HepG2 (cell line): ENCODE results near the gene PCIF1.

Experiments used
- ARNTL ChIP-seq: sonication (generic); formaldehyde crosslinking; IDR thresholded peaks from 2 replicates; pipeline ENCODE4 v1.4.0; 2020; ENCODE audit warnings: mild to moderate bottlenecking, missing genetic modification reagents
- BCL3 ChIP-seq: sonication (generic); formaldehyde crosslinking; IDR thresholded peaks from 2 replicates; pipeline ENCODE4 v1.5.1; 2020; ENCODE audit warnings: mild to moderate bottlenecking, missing genetic modification reagents, moderate library complexity
- EHMT2 ChIP-seq: fragments of 200-600 bp; sonication (generic); IDR thresholded peaks from 2 replicates; pipeline ENCODE4 v1.7.0; 2017; ENCODE audit warnings: antibody characterized with exemption, low read depth, low read length, borderline replicate concordance
- MXI1 ChIP-seq: IDR thresholded peaks from 3 replicates; pipeline ENCODE4 v1.6.1; 2012; ENCODE audit warnings: low read depth, low read length, inconsistent platforms, borderline replicate concordance
- NR2C2 ChIP-seq: sonication (generic); formaldehyde crosslinking; IDR thresholded peaks from 2 replicates; pipeline ENCODE4 v1.4.0; 2020; ENCODE audit warnings: missing genetic modification reagents, mild to moderate bottlenecking, moderate library complexity, borderline replicate concordance
- TCF12 ChIP-seq, 2 experiments: fragments of 450-650 bp in 1 of 2; sonication (generic) in 1 of 2; formaldehyde crosslinking in 1 of 2; IDR thresholded peaks; 2 replicates each; pipeline versions ENCODE4 v1.6.1 to v1.8.0; 2017 to 2022; ENCODE audit warnings: antibody characterized with exemption in 1 of 2, mild to moderate bottlenecking in 1 of 2, missing genetic modification reagents in 1 of 2, moderate library complexity in 1 of 2
- ZFX ChIP-seq: sonication (generic); formaldehyde crosslinking; IDR thresholded peaks from 2 replicates; pipeline ENCODE4 v1.4.0; 2020; ENCODE audit warnings: mild to moderate bottlenecking, low read depth, missing genetic modification reagents, moderate library complexity
- ZNF138 ChIP-seq: sonication (generic); formaldehyde crosslinking; IDR thresholded peaks from 2 replicates; pipeline ENCODE4 v1.5.0; 2020; ENCODE audit warnings: mild to moderate bottlenecking, low read depth, missing genetic modification reagents
- ZNF546 ChIP-seq: sonication (generic); formaldehyde crosslinking; conservative IDR thresholded peaks from 2 replicates; pipeline ENCODE4 v1.8.1; 2023; ENCODE audit warnings: mild to moderate bottlenecking, missing genetic modification reagents
- ZNF609 ChIP-seq: sonication (generic); formaldehyde crosslinking; IDR thresholded peaks from 2 replicates; pipeline ENCODE4 v1.4.0; 2020; ENCODE audit warnings: mild to moderate bottlenecking, missing genetic modification reagents, borderline replicate concordance
- TF ChIP-seq, protein P1 (sequence below): sonication (generic); formaldehyde crosslinking; IDR thresholded peaks from 2 replicates; pipeline ENCODE4 v1.5.0; 2020; ENCODE audit warnings: mild to moderate bottlenecking, missing genetic modification reagents, moderate library complexity
- TF ChIP-seq, protein P2 (sequence below): sonication (generic); formaldehyde crosslinking; IDR thresholded peaks from 2 replicates; pipeline ENCODE4 v1.4.0; 2020; ENCODE audit warnings: mild to moderate bottlenecking, missing genetic modification reagents

- TF ChIP-seq ZNF546 = no peak
- TF ChIP-seq ZNF138 (CRISPR knock-in tag) = no peak
- TF ChIP-seq, protein P1, sequence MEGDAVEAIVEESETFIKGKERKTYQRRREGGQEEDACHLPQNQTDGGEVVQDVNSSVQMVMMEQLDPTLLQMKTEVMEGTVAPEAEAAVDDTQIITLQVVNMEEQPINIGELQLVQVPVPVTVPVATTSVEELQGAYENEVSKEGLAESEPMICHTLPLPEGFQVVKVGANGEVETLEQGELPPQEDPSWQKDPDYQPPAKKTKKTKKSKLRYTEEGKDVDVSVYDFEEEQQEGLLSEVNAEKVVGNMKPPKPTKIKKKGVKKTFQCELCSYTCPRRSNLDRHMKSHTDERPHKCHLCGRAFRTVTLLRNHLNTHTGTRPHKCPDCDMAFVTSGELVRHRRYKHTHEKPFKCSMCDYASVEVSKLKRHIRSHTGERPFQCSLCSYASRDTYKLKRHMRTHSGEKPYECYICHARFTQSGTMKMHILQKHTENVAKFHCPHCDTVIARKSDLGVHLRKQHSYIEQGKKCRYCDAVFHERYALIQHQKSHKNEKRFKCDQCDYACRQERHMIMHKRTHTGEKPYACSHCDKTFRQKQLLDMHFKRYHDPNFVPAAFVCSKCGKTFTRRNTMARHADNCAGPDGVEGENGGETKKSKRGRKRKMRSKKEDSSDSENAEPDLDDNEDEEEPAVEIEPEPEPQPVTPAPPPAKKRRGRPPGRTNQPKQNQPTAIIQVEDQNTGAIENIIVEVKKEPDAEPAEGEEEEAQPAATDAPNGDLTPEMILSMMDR (CRISPR knock-in tag) = no peak
- no peak for TF ChIP-seq ZNF609
- TF ChIP-seq, protein P2, sequence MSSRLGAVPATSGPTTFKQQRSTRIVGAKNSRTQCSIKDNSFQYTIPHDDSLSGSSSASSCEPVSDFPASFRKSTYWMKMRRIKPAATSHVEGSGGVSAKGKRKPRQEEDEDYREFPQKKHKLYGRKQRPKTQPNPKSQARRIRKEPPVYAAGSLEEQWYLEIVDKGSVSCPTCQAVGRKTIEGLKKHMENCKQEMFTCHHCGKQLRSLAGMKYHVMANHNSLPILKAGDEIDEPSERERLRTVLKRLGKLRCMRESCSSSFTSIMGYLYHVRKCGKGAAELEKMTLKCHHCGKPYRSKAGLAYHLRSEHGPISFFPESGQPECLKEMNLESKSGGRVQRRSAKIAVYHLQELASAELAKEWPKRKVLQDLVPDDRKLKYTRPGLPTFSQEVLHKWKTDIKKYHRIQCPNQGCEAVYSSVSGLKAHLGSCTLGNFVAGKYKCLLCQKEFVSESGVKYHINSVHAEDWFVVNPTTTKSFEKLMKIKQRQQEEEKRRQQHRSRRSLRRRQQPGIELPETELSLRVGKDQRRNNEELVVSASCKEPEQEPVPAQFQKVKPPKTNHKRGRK (CRISPR knock-in tag) = no peak
- no peak for TF ChIP-seq MXI1
- TF ChIP-seq EHMT2 = no peak
- no peak for TF ChIP-seq TCF12 (IDR thresholded peaks at IDR 0.05)
- TF ChIP-seq TCF12 (CRISPR knock-in tag; IDR thresholded peaks at IDR 0.05) = no peak
- no peak for TF ChIP-seq ARNTL (CRISPR knock-in tag)
- no peak for TF ChIP-seq NR2C2 (CRISPR knock-in tag)
- TF ChIP-seq BCL3 (CRISPR knock-in tag) = no peak
- TF ChIP-seq ZFX (CRISPR knock-in tag) = no peak
Measured at GRCh38 chr20:45907219-45907948, 27.1 kb upstream of the PCIF1 start.
